GM23338 (cell line): Measurements from ENCODE around the gene COL25A1.

Experiments
- CREB1 ChIP-seq: fragments of 250-450 bp; sonication (Bioruptor Pico); IDR thresholded peaks from 2 replicates; pipeline ENCODE4 v1.5.0; 2020; ENCODE audit warnings: low read depth, mild to moderate bottlenecking, moderate library complexity
- EZH2 ChIP-seq: fragments of 200-600 bp; sonication (generic); IDR thresholded peaks from one replicate; pipeline ENCODE4 v1.8.0; 2017; ENCODE audit warnings: antibody characterized with exemption, mild to moderate bottlenecking, low read depth; ENCODE audit not compliant: unreplicated experiment
- EZH2phosphoT487 ChIP-seq: fragments of 200-600 bp; sonication (generic); IDR thresholded peaks from one replicate; pipeline ENCODE4 v1.8.1; 2018; ENCODE audit warnings: antibody characterized with exemption; ENCODE audit not compliant: unreplicated experiment
- NANOG ChIP-seq: IDR thresholded peaks from 2 replicates; pipeline ENCODE4 v1.6.1; 2016; ENCODE audit warnings: antibody characterized with exemption, borderline replicate concordance
- POLR2AphosphoS5 ChIP-seq: IDR thresholded peaks from 2 replicates; pipeline ENCODE4 v1.6.1; 2016; ENCODE audit warnings: antibody characterized with exemption, low read depth
- TF ChIP-seq, protein P1 (sequence below), 2 experiments: fragments of 200-600 bp in 1 of 2; sonication (generic) in 1 of 2; conservative IDR thresholded peaks; 2 replicates each; pipeline versions ENCODE4 v1.5.1 to v1.6.1; 2016 to 2017; ENCODE audit warnings: antibody characterized with exemption in 2 of 2, low read depth in 2 of 2, mild to moderate bottlenecking in 2 of 2, moderate library complexity in 1 of 2
- TF ChIP-seq, protein P2 (sequence below): IDR thresholded peaks from 2 replicates; pipeline ENCODE4 v1.6.1; 2016; ENCODE audit warnings: antibody characterized with exemption
- TF ChIP-seq, protein P3 (sequence below): IDR thresholded peaks from one replicate; pipeline ENCODE4 v1.6.1; 2018; ENCODE audit warnings: antibody characterized with exemption; ENCODE audit not compliant: unreplicated experiment
- TF ChIP-seq, protein P4 (sequence below): fragments of 250-450 bp; sonication (Bioruptor Pico); IDR thresholded peaks from 2 replicates; pipeline ENCODE4 v1.5.0; 2020; ENCODE audit warnings: mild to moderate bottlenecking, moderate library complexity

DNA sequence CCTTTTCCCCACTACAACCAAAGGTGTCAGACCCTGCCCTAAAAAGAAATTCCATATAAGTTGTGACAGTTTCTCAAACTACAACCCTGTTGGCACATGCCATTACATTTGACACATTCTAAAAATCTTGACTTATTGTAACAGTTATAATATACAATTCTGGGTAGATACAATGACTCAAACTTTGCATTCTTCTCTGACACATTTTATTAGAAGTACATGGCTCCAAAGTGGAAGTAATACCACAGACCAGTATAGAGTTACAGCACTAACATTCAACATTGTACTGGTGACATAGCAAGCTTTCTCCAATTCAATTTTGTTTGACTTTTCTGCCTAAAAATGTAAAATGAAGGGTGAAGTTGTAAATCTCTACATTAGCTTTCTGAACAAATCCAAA is 343.0 kb downstream of the COL25A1 start:
- TF ChIP-seq, protein P1, sequence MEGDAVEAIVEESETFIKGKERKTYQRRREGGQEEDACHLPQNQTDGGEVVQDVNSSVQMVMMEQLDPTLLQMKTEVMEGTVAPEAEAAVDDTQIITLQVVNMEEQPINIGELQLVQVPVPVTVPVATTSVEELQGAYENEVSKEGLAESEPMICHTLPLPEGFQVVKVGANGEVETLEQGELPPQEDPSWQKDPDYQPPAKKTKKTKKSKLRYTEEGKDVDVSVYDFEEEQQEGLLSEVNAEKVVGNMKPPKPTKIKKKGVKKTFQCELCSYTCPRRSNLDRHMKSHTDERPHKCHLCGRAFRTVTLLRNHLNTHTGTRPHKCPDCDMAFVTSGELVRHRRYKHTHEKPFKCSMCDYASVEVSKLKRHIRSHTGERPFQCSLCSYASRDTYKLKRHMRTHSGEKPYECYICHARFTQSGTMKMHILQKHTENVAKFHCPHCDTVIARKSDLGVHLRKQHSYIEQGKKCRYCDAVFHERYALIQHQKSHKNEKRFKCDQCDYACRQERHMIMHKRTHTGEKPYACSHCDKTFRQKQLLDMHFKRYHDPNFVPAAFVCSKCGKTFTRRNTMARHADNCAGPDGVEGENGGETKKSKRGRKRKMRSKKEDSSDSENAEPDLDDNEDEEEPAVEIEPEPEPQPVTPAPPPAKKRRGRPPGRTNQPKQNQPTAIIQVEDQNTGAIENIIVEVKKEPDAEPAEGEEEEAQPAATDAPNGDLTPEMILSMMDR (conservative IDR thresholded peaks at IDR 0.05; ENCODE audit: low read depth in 2 of 2): no peak
- no peak for TF ChIP-seq EZH2phosphoT487
- TF ChIP-seq CREB1: no peak
- no peak for TF ChIP-seq EZH2
- no peak for TF ChIP-seq POLR2AphosphoS5
- no peak for TF ChIP-seq NANOG
- TF ChIP-seq, protein P2, sequence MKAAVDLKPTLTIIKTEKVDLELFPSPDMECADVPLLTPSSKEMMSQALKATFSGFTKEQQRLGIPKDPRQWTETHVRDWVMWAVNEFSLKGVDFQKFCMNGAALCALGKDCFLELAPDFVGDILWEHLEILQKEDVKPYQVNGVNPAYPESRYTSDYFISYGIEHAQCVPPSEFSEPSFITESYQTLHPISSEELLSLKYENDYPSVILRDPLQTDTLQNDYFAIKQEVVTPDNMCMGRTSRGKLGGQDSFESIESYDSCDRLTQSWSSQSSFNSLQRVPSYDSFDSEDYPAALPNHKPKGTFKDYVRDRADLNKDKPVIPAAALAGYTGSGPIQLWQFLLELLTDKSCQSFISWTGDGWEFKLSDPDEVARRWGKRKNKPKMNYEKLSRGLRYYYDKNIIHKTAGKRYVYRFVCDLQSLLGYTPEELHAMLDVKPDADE: no peak
- TF ChIP-seq, protein P3, sequence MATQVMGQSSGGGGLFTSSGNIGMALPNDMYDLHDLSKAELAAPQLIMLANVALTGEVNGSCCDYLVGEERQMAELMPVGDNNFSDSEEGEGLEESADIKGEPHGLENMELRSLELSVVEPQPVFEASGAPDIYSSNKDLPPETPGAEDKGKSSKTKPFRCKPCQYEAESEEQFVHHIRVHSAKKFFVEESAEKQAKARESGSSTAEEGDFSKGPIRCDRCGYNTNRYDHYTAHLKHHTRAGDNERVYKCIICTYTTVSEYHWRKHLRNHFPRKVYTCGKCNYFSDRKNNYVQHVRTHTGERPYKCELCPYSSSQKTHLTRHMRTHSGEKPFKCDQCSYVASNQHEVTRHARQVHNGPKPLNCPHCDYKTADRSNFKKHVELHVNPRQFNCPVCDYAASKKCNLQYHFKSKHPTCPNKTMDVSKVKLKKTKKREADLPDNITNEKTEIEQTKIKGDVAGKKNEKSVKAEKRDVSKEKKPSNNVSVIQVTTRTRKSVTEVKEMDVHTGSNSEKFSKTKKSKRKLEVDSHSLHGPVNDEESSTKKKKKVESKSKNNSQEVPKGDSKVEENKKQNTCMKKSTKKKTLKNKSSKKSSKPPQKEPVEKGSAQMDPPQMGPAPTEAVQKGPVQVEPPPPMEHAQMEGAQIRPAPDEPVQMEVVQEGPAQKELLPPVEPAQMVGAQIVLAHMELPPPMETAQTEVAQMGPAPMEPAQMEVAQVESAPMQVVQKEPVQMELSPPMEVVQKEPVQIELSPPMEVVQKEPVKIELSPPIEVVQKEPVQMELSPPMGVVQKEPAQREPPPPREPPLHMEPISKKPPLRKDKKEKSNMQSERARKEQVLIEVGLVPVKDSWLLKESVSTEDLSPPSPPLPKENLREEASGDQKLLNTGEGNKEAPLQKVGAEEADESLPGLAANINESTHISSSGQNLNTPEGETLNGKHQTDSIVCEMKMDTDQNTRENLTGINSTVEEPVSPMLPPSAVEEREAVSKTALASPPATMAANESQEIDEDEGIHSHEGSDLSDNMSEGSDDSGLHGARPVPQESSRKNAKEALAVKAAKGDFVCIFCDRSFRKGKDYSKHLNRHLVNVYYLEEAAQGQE: no peak
- TF ChIP-seq, protein P4, sequence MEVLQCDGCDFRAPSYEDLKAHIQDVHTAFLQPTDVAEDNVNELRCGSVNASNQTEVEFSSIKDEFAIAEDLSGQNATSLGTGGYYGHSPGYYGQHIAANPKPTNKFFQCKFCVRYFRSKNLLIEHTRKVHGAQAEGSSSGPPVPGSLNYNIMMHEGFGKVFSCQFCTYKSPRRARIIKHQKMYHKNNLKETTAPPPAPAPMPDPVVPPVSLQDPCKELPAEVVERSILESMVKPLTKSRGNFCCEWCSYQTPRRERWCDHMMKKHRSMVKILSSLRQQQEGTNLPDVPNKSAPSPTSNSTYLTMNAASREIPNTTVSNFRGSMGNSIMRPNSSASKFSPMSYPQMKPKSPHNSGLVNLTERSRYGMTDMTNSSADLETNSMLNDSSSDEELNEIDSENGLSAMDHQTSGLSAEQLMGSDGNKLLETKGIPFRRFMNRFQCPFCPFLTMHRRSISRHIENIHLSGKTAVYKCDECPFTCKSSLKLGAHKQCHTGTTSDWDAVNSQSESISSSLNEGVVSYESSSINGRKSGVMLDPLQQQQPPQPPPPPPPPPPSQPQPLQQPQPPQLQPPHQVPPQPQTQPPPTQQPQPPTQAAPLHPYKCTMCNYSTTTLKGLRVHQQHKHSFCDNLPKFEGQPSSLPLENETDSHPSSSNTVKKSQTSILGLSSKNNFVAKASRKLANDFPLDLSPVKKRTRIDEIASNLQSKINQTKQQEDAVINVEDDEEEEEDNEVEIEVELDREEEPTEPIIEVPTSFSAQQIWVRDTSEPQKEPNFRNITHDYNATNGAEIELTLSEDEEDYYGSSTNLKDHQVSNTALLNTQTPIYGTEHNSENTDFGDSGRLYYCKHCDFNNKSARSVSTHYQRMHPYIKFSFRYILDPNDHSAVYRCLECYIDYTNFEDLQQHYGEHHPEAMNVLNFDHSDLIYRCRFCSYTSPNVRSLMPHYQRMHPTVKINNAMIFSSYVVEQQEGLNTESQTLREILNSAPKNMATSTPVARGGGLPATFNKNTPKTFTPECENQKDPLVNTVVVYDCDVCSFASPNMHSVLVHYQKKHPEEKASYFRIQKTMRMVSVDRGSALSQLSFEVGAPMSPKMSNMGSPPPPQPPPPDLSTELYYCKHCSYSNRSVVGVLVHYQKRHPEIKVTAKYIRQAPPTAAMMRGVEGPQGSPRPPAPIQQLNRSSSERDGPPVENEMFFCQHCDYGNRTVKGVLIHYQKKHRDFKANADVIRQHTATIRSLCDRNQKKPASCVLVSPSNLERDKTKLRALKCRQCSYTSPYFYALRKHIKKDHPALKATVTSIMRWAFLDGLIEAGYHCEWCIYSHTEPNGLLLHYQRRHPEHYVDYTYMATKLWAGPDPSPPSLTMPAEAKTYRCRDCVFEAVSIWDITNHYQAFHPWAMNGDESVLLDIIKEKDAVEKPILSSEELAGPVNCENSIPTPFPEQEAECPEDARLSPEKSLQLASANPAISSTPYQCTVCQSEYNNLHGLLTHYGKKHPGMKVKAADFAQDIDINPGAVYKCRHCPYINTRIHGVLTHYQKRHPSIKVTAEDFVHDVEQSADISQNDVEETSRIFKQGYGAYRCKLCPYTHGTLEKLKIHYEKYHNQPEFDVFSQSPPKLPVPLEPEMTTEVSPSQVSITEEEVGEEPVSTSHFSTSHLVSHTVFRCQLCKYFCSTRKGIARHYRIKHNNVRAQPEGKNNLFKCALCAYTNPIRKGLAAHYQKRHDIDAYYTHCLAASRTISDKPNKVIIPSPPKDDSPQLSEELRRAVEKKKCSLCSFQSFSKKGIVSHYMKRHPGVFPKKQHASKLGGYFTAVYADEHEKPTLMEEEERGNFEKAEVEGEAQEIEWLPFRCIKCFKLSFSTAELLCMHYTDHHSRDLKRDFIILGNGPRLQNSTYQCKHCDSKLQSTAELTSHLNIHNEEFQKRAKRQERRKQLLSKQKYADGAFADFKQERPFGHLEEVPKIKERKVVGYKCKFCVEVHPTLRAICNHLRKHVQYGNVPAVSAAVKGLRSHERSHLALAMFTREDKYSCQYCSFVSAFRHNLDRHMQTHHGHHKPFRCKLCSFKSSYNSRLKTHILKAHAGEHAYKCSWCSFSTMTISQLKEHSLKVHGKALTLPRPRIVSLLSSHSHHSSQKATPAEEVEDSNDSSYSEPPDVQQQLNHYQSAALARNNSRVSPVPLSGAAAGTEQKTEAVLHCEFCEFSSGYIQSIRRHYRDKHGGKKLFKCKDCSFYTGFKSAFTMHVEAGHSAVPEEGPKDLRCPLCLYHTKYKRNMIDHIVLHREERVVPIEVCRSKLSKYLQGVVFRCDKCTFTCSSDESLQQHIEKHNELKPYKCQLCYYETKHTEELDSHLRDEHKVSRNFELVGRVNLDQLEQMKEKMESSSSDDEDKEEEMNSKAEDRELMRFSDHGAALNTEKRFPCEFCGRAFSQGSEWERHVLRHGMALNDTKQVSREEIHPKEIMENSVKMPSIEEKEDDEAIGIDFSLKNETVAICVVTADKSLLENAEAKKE (CRISPR knock-in tag): no peak
